Neural cell (in vitro differentiated cells): ENCODE data around the gene ADARB1. TPM values are rescaled to one million over a fixed set of nuclear protein-coding genes. Genes with fewer than 3 reads are reported as not detected.

Experiments
- H2AFZ ChIP-seq: fragments of 200-600, 300-800 bp; sonication (generic), shearing (Covaris generic); 2 replicates; pipeline ENCODE4 v1.6.0; 2014; ENCODE audit warnings: low read depth, mild to moderate bottlenecking, antibody characterized with exemption, low read length, moderate library complexity
- H3F3A ChIP-seq: fragments of 200-600 bp; shearing (Covaris generic); 2 replicates; pipeline ENCODE4 v1.6.1; 2016; ENCODE audit warnings: mild to moderate bottlenecking, moderate library complexity, mixed read lengths, antibody characterized with exemption, low read length; ENCODE audit not compliant: insufficient read depth, poor library complexity, severe bottlenecking
- H3K27ac ChIP-seq: fragments of 200-600, 300-800 bp; sonication (generic), shearing (Covaris generic); 2 replicates; pipeline ENCODE4 v1.5.1; 2014; ENCODE audit warnings: mild to moderate bottlenecking, low read length, moderate library complexity
- H3K27me3 ChIP-seq: fragments of 300-800, 200-600 bp; sonication (generic), shearing (Covaris generic); 2 replicates; pipeline ENCODE4 v1.6.0; 2014; ENCODE audit warnings: mild to moderate bottlenecking, low read depth, low read length, moderate library complexity; ENCODE audit not compliant: insufficient read depth
- H3K36me3 ChIP-seq: fragments of 300-800, 200-600 bp; sonication (generic), shearing (Covaris generic); 2 replicates; pipeline ENCODE4 v1.5.1; 2014; ENCODE audit warnings: mild to moderate bottlenecking, antibody characterized with exemption, low read length, moderate library complexity; ENCODE audit not compliant: insufficient read depth
- H3K4me2 ChIP-seq: fragments of 300-800, 200-600 bp; sonication (generic), shearing (Covaris generic); 2 replicates; pipeline ENCODE4 v1.6.0; 2014; ENCODE audit warnings: mild to moderate bottlenecking, low read length
- H3K4me3 ChIP-seq: fragments of 300-800, 200-600 bp; sonication (generic), shearing (Covaris generic); 2 replicates; pipeline ENCODE4 v1.5.1; 2014; ENCODE audit warnings: mild to moderate bottlenecking, low read length, moderate library complexity
- H3K79me2 ChIP-seq: fragments of 200-600 bp; shearing (Covaris generic); replicated peaks from 2 replicates; pipeline ENCODE4 v1.6.0; 2014; ENCODE audit warnings: mild to moderate bottlenecking, low read length, moderate library complexity; ENCODE audit not compliant: insufficient read depth
- H3K9ac ChIP-seq: fragments of 300-800, 200-600 bp; sonication (generic), shearing (Covaris generic); 2 replicates; pipeline ENCODE4 v1.6.1; 2016; ENCODE audit warnings: mild to moderate bottlenecking, low read length, mixed read lengths
- H3K9me2 ChIP-seq: fragments of 200-600 bp; shearing (Covaris generic); 2 replicates; pipeline ENCODE4 v1.6.1; 2016; ENCODE audit warnings: mild to moderate bottlenecking, low read length, mixed read lengths; ENCODE audit not compliant: insufficient read depth
- H3K9me3 ChIP-seq: fragments of 200-600, 300-800 bp; sonication (generic), shearing (Covaris generic); 2 replicates; pipeline ENCODE4 v1.6.1; 2016; ENCODE audit warnings: mild to moderate bottlenecking, mixed run types, low read length, moderate library complexity, mixed read lengths
- H4K20me1 ChIP-seq: fragments of 200-600 bp; shearing (Covaris generic); 2 replicates; pipeline ENCODE4 v1.6.1; 2016; ENCODE audit warnings: mild to moderate bottlenecking, mixed run types; ENCODE audit not compliant: insufficient read depth
- EP300 ChIP-seq: fragments of 450-650 bp; conservative IDR thresholded peaks from 2 replicates; pipeline ENCODE4 v1.6.1; 2014; ENCODE audit warnings: antibody characterized with exemption, mild to moderate bottlenecking, moderate library complexity; ENCODE audit not compliant: poor library complexity, severe bottlenecking
- EZH2 ChIP-seq: fragments of 200-600, 300-800 bp; shearing (Covaris generic), sonication (generic); IDR thresholded peaks from 2 replicates; pipeline ENCODE4 v1.6.1; 2014; ENCODE audit warnings: antibody characterized with exemption, low read length, borderline replicate concordance, mild to moderate bottlenecking; ENCODE audit not compliant: insufficient read depth, poor library complexity, severe bottlenecking
- MXI1 ChIP-seq: fragments of 450-650 bp; conservative IDR thresholded peaks from 2 replicates; pipeline ENCODE4 v1.6.1; 2014; ENCODE audit warnings: antibody characterized with exemption, mild to moderate bottlenecking; ENCODE audit not compliant: poor library complexity, severe bottlenecking
- POLR2AphosphoS5 ChIP-seq: IDR thresholded peaks from 2 replicates; pipeline ENCODE4 v1.6.1; 2012
- RAD21 ChIP-seq: fragments of 450-650 bp; conservative IDR thresholded peaks from 2 replicates; pipeline ENCODE4 v1.6.1; 2014; ENCODE audit warnings: antibody characterized with exemption, mild to moderate bottlenecking, moderate library complexity
- SMC3 ChIP-seq: fragments of 450-650 bp; conservative IDR thresholded peaks from 2 replicates; pipeline ENCODE4 v1.6.1; 2014; ENCODE audit warnings: antibody characterized with exemption, mild to moderate bottlenecking, moderate library complexity; ENCODE audit not compliant: poor library complexity
- TAF1 ChIP-seq: IDR thresholded peaks from 2 replicates; pipeline ENCODE4 v1.6.1; 2012; ENCODE audit warnings: low read depth
- polyA plus RNA-seq: library from polyadenylated mRNA; depleted of rRNA; stranded (reverse); fragments of >200 nt; gene quantifications from 2 replicates; pipeline ENCODE4 v1.2.3, GENCODE V29; 2014
- TF ChIP-seq, protein P1 (sequence below): fragments of 450-650 bp; IDR thresholded peaks from 2 replicates; pipeline ENCODE4 v1.5.1; 2014; ENCODE audit warnings: antibody characterized with exemption, mild to moderate bottlenecking, moderate library complexity; ENCODE audit not compliant: poor library complexity, severe bottlenecking
- TF ChIP-seq, protein P2 (sequence below): IDR thresholded peaks from 2 replicates; pipeline ENCODE4 v1.6.1; 2012; ENCODE audit warnings: borderline replicate concordance

ADARB1 gene
- polyA plus RNA-seq, 1 donor from 2014 or later, result 8.9 TPM

DNA sequence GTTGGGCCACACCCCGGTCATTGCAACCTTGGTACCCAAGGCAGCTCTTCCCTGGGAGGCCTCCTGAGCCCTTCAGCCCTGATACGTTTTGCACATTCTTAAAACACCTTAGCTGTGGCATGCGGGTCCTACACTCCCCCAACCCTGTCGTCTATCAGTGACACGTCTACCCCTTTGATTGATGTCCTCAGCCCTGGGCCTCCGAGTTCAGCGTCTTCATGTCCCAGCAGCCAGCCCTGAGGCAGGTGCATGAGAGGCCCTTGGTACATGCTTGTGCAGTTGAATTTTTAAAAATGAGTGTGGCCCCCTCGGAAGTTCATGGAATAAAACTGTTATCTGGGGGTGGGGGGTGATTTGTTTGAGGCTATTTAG, 38.9 kb upstream of the ADARB1 start:
- H4K20me1 ChIP-seq, result no peaks in the 10 kb centered on the region
- no peaks in the 10 kb centered on the region for H3K36me3 ChIP-seq
- TF ChIP-seq, protein P1, sequence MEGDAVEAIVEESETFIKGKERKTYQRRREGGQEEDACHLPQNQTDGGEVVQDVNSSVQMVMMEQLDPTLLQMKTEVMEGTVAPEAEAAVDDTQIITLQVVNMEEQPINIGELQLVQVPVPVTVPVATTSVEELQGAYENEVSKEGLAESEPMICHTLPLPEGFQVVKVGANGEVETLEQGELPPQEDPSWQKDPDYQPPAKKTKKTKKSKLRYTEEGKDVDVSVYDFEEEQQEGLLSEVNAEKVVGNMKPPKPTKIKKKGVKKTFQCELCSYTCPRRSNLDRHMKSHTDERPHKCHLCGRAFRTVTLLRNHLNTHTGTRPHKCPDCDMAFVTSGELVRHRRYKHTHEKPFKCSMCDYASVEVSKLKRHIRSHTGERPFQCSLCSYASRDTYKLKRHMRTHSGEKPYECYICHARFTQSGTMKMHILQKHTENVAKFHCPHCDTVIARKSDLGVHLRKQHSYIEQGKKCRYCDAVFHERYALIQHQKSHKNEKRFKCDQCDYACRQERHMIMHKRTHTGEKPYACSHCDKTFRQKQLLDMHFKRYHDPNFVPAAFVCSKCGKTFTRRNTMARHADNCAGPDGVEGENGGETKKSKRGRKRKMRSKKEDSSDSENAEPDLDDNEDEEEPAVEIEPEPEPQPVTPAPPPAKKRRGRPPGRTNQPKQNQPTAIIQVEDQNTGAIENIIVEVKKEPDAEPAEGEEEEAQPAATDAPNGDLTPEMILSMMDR, result no peak
- TF ChIP-seq, protein P2, sequence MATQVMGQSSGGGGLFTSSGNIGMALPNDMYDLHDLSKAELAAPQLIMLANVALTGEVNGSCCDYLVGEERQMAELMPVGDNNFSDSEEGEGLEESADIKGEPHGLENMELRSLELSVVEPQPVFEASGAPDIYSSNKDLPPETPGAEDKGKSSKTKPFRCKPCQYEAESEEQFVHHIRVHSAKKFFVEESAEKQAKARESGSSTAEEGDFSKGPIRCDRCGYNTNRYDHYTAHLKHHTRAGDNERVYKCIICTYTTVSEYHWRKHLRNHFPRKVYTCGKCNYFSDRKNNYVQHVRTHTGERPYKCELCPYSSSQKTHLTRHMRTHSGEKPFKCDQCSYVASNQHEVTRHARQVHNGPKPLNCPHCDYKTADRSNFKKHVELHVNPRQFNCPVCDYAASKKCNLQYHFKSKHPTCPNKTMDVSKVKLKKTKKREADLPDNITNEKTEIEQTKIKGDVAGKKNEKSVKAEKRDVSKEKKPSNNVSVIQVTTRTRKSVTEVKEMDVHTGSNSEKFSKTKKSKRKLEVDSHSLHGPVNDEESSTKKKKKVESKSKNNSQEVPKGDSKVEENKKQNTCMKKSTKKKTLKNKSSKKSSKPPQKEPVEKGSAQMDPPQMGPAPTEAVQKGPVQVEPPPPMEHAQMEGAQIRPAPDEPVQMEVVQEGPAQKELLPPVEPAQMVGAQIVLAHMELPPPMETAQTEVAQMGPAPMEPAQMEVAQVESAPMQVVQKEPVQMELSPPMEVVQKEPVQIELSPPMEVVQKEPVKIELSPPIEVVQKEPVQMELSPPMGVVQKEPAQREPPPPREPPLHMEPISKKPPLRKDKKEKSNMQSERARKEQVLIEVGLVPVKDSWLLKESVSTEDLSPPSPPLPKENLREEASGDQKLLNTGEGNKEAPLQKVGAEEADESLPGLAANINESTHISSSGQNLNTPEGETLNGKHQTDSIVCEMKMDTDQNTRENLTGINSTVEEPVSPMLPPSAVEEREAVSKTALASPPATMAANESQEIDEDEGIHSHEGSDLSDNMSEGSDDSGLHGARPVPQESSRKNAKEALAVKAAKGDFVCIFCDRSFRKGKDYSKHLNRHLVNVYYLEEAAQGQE, result no peak
- no peak for TF ChIP-seq MXI1
- TF ChIP-seq SMC3, result no peak
- TF ChIP-seq TAF1, result no peak
- no peak for TF ChIP-seq RAD21
- TF ChIP-seq EP300, result no peak
- no peak for TF ChIP-seq POLR2AphosphoS5
- TF ChIP-seq EZH2, result no peak
- peaks cover 3% of the 10 kb centered on the region for H3K27me3 ChIP-seq
- no peaks in the 10 kb centered on the region for H3F3A ChIP-seq
- H3K9ac ChIP-seq, result no peak overlapping the region
- H3K4me2 ChIP-seq, result no peak overlapping the region
- no peak overlapping the region for H3K27ac ChIP-seq
- no peaks in the 10 kb centered on the region for H3K9me2 ChIP-seq
- H3K79me2 ChIP-seq, result no peaks in the 10 kb centered on the region
- H2AFZ ChIP-seq, result no peak overlapping the region
- no peak overlapping the region for H3K4me3 ChIP-seq
- no peaks in the 10 kb centered on the region for H3K9me3 ChIP-seq

DNA sequence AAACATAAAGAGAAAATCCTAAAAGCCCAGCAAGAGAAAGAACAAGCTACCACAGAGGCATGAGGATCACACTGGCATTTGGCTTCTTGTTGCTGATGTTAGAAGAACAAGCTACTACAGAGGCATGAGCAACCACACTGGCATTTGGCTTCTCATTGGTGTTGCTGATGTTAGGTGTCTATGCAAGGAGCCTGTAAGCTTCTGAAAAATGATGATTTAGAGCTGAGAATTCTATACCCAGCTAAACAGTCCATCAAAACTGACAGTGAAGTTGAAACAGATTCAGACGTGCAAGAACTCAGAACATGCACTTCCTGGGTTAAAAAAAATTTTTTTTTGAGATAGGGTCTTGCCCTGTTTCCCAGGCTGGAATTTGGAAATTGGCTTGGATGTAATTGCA, 37.8 kb upstream of the ADARB1 start:
- no peaks in the 10 kb centered on the region for H3K79me2 ChIP-seq
- H3F3A ChIP-seq, result no peaks in the 10 kb centered on the region
- H3K9me3 ChIP-seq, result no peaks in the 10 kb centered on the region
- no peaks in the 10 kb centered on the region for H4K20me1 ChIP-seq
- no peak overlapping the region for H2AFZ ChIP-seq
- no peak overlapping the region for H3K27ac ChIP-seq
- H3K4me2 ChIP-seq, result no peak overlapping the region
- no peak overlapping the region for H3K4me3 ChIP-seq
- H3K36me3 ChIP-seq, result no peaks in the 10 kb centered on the region
- H3K9ac ChIP-seq, result no peak overlapping the region
- no peaks in the 10 kb centered on the region for H3K9me2 ChIP-seq
- TF ChIP-seq POLR2AphosphoS5 (no peak), SMC3 (no peak), TAF1 (no peak), MXI1 (no peak), EP300 (no peak), EZH2 (no peak), RAD21 (no peak)
- TF ChIP-seq, protein P2, result no peak
- TF ChIP-seq, protein P1, result no peak
- H3K27me3 ChIP-seq, result peaks cover 3% of the 10 kb centered on the region
